Activated T-cell treated with anti-CD3 and anti-CD28 coated beads, Interleukin-2, amount 50 U/mL, for 24 hours (primary cell): Measurements from ENCODE around the gene SIM2.

Experiments
- DNase-seq: peaks from one replicate; pipeline ENCODE4 v3.0.0-alpha.2; 2020
- H3K27ac Mint-ChIP-seq: 2 replicates; pipeline ENCODE4 v1.8.0; 2020; ENCODE audit warnings: mild to moderate bottlenecking, mixed read lengths
- H3K27me3 Mint-ChIP-seq: 2 replicates; pipeline ENCODE4 v1.8.0; 2020; ENCODE audit warnings: mixed read lengths
- H3K36me3 Mint-ChIP-seq: 2 replicates; pipeline ENCODE4 v1.8.0; 2020; ENCODE audit warnings: low read depth, mixed read lengths
- H3K4me1 Mint-ChIP-seq: 2 replicates; pipeline ENCODE4 v1.8.0; 2020; ENCODE audit warnings: low read depth, mixed read lengths
- H3K4me3 Mint-ChIP-seq: 2 replicates; pipeline ENCODE4 v1.8.0; 2020; ENCODE audit warnings: mild to moderate bottlenecking, moderate library complexity, mixed read lengths
- H3K9me3 Mint-ChIP-seq: 2 replicates; pipeline ENCODE4 v1.8.0; 2020; ENCODE audit warnings: mixed read lengths

Gene SIM2

GRCh38 chr21:36728371-36729111 lies 29.6 kb downstream of the SIM2 start:
- no peaks in the 10 kb centered on the region for H3K4me1 Mint-ChIP-seq
- no peak overlapping the region for H3K4me3 Mint-ChIP-seq
- no peak overlapping the region for H3K27ac Mint-ChIP-seq
- no peaks in the 10 kb centered on the region for H3K9me3 Mint-ChIP-seq
- peaks cover 21% of the 10 kb centered on the region for H3K27me3 Mint-ChIP-seq
- H3K36me3 Mint-ChIP-seq, result no peaks in the 10 kb centered on the region
- no peak for DNase-seq

DNA sequence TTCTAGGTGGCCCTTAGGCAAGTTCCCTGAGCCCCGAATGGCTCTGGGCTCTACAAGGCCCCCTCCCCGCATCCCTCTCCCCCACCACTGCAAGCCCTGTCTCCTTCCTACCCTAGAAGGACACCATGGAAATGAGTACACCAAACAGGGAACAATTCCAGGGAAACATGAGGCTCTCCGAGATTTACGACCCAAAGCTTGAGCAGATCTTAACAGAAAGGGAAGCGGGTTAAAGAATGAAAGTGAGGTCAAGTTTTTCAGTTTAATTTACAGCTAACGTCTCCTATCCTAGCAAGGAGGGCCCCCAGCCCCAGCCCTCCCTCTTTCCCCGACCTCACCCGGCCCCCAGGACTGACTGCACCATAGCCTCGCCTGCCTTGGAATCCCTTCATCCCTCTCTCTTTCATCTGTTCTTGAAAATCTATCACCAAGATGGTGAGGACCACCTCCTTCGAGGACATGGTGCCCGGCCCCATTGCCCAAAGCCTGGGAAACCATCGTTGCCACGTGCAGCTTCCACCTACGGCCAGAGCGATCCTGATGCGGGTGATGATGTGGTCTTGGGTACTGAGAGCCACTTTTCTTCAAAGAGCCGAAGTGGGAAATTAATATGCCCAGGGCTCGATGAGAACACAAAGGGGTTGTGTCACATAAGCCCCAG lies 30.5 kb downstream of the SIM2 start:
- DNase-seq, result no peak
- H3K9me3 Mint-ChIP-seq, result no peaks in the 10 kb centered on the region
- peaks cover 19% of the 10 kb centered on the region for H3K27me3 Mint-ChIP-seq
- no peaks in the 10 kb centered on the region for H3K36me3 Mint-ChIP-seq
- no peak overlapping the region for H3K27ac Mint-ChIP-seq
- H3K4me3 Mint-ChIP-seq, result no peak overlapping the region
- no peaks in the 10 kb centered on the region for H3K4me1 Mint-ChIP-seq

DNA sequence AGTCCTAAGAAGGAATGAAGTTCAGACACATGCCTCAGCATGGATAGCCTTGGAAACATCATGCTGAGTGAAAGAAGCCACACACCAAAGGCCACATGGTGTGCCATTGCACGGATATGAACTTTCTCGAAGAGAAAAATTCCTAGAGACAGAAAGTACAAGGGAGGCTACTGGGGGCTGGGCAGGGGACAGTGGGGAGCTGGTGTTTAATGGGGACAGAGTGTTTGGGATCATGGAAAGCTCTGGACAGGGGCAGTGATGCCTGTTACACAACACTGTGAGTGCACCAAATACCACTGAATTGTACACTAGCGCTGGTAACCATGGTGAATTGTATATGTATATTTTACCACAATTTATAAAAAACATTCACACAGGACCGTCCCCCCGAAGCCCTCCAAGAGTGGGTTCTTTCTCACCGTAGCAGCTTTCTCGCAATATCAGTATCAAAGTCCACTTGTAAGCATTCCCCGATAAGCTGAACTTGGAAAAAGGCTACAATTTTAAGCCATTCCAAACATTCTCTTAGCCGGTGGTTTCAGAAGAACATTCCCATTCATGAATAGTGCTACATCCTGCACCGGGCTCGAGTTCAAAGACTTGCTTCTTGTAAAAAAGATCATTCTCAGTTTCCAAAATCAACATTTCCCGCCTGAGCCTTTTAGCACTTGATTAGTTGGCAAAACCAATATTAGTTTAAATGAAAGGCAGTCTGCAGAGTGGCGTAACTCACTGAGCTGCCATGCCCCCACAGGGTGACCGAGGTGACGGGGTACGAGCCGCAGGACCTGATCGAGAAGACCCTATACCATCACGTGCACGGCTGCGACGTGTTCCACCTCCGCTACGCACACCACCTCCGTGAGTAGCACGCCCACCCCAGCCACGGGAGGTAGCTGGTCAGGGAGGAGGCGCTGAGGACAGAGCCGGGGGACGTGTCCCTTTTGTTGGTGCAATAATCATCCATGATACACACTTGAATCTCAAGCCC lies 31.7 kb downstream of the SIM2 start:
- no peak for DNase-seq
- Mint-ChIP-seq H3K4me1 (no peaks in the 10 kb centered on the region), H3K9me3 (no peaks in the 10 kb centered on the region), H3K27ac (no peak overlapping the region), H3K4me3 (no peak overlapping the region), H3K27me3 (peaks cover 26% of the 10 kb centered on the region), H3K36me3 (no peaks in the 10 kb centered on the region)

GRCh38 chr21:36732217-36732616 lies 33.3 kb downstream of the SIM2 start:
- Mint-ChIP-seq H3K4me1 (no peaks in the 10 kb centered on the region), H3K9me3 (no peaks in the 10 kb centered on the region), H3K4me3 (no peak overlapping the region), H3K27me3 (peaks cover 31% of the 10 kb centered on the region), H3K36me3 (no peaks in the 10 kb centered on the region), H3K27ac (no peak overlapping the region)
- no peak for DNase-seq

GRCh38 chr21:36732761-36733160 lies 33.8 kb downstream of the SIM2 start:
- no peaks in the 10 kb centered on the region for H3K36me3 Mint-ChIP-seq
- H3K27me3 Mint-ChIP-seq, result peaks cover 34% of the 10 kb centered on the region

DNA sequence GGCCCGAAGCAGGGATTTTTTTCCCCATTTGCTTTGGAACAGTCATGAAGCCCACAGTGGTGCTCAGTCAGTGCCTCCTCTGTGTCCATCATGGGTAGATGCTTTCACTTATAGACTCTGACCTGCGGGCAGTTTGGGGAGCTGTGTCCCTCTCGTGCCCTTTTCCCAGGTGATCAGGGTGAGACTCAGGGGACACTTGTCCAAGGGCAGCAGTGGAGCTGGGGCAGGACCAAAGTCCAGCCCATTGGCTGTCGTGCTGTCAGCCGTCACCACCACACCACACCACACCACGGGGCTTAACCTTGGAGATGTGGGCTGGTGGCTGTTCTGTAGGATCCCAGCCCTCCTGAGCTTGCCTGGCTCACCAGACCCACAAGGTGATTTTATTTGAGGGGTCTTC lies 34.9 kb downstream of the SIM2 start:
- no peaks in the 10 kb centered on the region for H3K9me3 Mint-ChIP-seq
- no peaks in the 10 kb centered on the region for H3K36me3 Mint-ChIP-seq
- H3K4me3 Mint-ChIP-seq, result no peak overlapping the region
- no peak overlapping the region for H3K27ac Mint-ChIP-seq
- H3K27me3 Mint-ChIP-seq, result peaks cover 38% of the 10 kb centered on the region
- no peak for DNase-seq
- H3K4me1 Mint-ChIP-seq, result no peaks in the 10 kb centered on the region

More at GRCh38 chr21:36732761-36733160, 33.8 kb downstream of the SIM2 start:
- Mint-ChIP-seq H3K4me1 (no peaks in the 10 kb centered on the region), H3K4me3 (no peak overlapping the region), H3K9me3 (no peaks in the 10 kb centered on the region), H3K27ac (no peak overlapping the region)
- no peak for DNase-seq

GRCh38 chr21:36734367-36735200 lies 35.7 kb downstream of the SIM2 start:
- DNase-seq, result no peak
- no peaks in the 10 kb centered on the region for H3K9me3 Mint-ChIP-seq
- H3K36me3 Mint-ChIP-seq, result no peaks in the 10 kb centered on the region
- no peak overlapping the region for H3K27ac Mint-ChIP-seq
- H3K4me3 Mint-ChIP-seq, result no peak overlapping the region
- peaks cover 41% of the 10 kb centered on the region for H3K27me3 Mint-ChIP-seq
- H3K4me1 Mint-ChIP-seq, result no peaks in the 10 kb centered on the region

- Mint-ChIP-seq H3K36me3 (no peaks in the 10 kb centered on the region), H3K9me3 (no peaks in the 10 kb centered on the region), H3K4me3 (no peak overlapping the region), H3K27ac (no peak overlapping the region), H3K27me3 (peaks cover 39% of the 10 kb centered on the region), H3K4me1 (no peaks in the 10 kb centered on the region)
- DNase-seq, result no peak
Observed at GRCh38 chr21:36735201-36735515, 36.2 kb downstream of the SIM2 start.

DNA sequence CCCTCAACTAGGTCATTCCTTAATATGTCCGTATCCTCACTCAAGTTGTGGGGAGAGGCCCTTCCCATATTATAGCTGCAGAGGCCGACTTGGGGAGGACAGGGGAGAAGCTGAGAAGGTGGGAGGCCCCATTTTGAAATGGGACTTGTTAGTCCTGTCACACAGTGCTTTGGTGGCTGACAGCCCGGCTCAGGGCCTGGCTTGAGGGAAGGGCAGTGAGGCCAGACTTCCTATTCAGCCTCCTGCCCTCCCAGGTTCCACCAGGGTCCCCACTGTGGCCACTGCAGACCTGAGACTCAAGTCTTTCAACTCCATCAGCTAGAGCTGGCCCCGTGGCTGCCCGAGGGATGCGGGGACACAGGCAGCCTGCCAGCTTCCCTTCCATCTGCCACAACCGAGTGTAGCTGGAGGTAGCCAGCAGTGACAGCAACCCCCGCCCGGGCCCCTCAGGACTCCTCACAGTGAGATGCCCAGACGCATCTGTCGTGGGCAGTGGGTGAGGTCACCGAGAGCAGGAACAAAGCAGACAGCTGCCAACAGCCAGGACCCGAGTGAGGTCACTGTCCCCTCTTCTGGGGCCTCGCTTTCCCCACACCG lies 36.9 kb downstream of the SIM2 start:
- peaks cover 37% of the 10 kb centered on the region for H3K27me3 Mint-ChIP-seq
- H3K27ac Mint-ChIP-seq, result no peak overlapping the region
- H3K36me3 Mint-ChIP-seq, result no peaks in the 10 kb centered on the region
- no peaks in the 10 kb centered on the region for H3K9me3 Mint-ChIP-seq
- no peaks in the 10 kb centered on the region for H3K4me1 Mint-ChIP-seq
- no peak for DNase-seq
- no peak overlapping the region for H3K4me3 Mint-ChIP-seq

- Mint-ChIP-seq H3K9me3 (no peaks in the 10 kb centered on the region), H3K4me3 (no peak overlapping the region), H3K27ac (no peak overlapping the region), H3K36me3 (no peaks in the 10 kb centered on the region), H3K4me1 (no peaks in the 10 kb centered on the region), H3K27me3 (peaks cover 32% of the 10 kb centered on the region)
- no peak for DNase-seq
Observed at GRCh38 chr21:36738489-36739126, 39.7 kb downstream of the SIM2 start.

GRCh38 chr21:36741506-36741905 lies 42.6 kb downstream of the SIM2 start:
- Mint-ChIP-seq H3K9me3 (no peaks in the 10 kb centered on the region), H3K4me3 (no peak overlapping the region), H3K36me3 (no peaks in the 10 kb centered on the region), H3K27ac (no peak overlapping the region), H3K27me3 (peaks cover 49% of the 10 kb centered on the region), H3K4me1 (peaks cover under 1% of the 10 kb centered on the region)
- DNase-seq, result no peak

- peaks cover 7% of the 10 kb centered on the region for H3K4me1 Mint-ChIP-seq
- H3K36me3 Mint-ChIP-seq, result no peaks in the 10 kb centered on the region
- no peak for DNase-seq
- H3K9me3 Mint-ChIP-seq, result no peaks in the 10 kb centered on the region
- H3K27ac Mint-ChIP-seq, result no peak overlapping the region
- H3K27me3 Mint-ChIP-seq, result peaks cover 47% of the 10 kb centered on the region
- H3K4me3 Mint-ChIP-seq, result no peak overlapping the region
Observed at GRCh38 chr21:36743008-36743407, 44.1 kb downstream of the SIM2 start.

DNA sequence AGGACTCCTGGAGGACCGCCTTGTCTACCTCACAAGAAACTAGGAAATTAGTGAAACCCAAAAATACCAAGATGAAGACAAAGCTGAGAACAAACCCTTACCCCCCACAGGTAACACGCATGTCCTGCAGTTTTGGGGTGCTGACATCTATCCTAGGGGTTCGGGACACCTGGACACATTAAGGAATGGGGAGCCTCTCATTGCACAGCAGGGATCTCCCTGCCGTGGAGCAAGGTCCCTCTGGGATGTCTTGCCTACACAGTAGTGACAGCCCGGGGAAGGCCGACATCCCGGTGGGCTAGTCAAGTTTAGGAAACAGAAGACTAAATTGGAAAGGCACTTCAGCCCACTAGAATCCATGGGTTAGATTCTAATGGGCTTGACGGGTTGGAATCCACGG lies 44.5 kb downstream of the SIM2 start:
- no peak for DNase-seq
- Mint-ChIP-seq H3K27ac (no peak overlapping the region), H3K9me3 (no peaks in the 10 kb centered on the region), H3K4me1 (peaks cover 10% of the 10 kb centered on the region), H3K36me3 (no peaks in the 10 kb centered on the region), H3K4me3 (no peak overlapping the region), H3K27me3 (peaks cover 49% of the 10 kb centered on the region)
